Ishikawa (cell line): ENCODE data around the gene UTP25.

Experiments used
- CEBPB ChIP-seq: IDR thresholded peaks from 2 replicates; pipeline ENCODE4 v1.6.1; 2012
- CREB1 ChIP-seq: IDR thresholded peaks from 2 replicates; pipeline ENCODE4 v1.6.1; 2012; ENCODE audit warnings: low read depth
- EGR1 ChIP-seq: IDR thresholded peaks from 2 replicates; pipeline ENCODE4 v1.6.1; 2012
- EP300 ChIP-seq: IDR thresholded peaks from 2 replicates; pipeline ENCODE4 v1.6.1; 2012; ENCODE audit warnings: borderline replicate concordance
- FOXM1 ChIP-seq: IDR thresholded peaks from 2 replicates; pipeline ENCODE4 v1.6.1; 2012; ENCODE audit warnings: low read depth, borderline replicate concordance
- NFIC ChIP-seq: IDR thresholded peaks from 2 replicates; pipeline ENCODE4 v1.6.1; 2012
- RAD21 ChIP-seq: IDR thresholded peaks from 2 replicates; pipeline ENCODE4 v1.6.1; 2012; ENCODE audit warnings: low read depth
- TAF1 ChIP-seq: IDR thresholded peaks from 2 replicates; pipeline ENCODE4 v1.6.1; 2012; ENCODE audit warnings: low read depth, mild to moderate bottlenecking
- TCF12 ChIP-seq: IDR thresholded peaks from 2 replicates; pipeline ENCODE4 v1.6.1; 2012; ENCODE audit warnings: low read depth
- TEAD4 ChIP-seq: IDR thresholded peaks from 2 replicates; pipeline ENCODE4 v1.6.1; 2012
- YY1 ChIP-seq: IDR thresholded peaks from 2 replicates; pipeline ENCODE4 v1.6.1; 2012; ENCODE audit warnings: low read depth
- ZBTB7A ChIP-seq: IDR thresholded peaks from 2 replicates; pipeline ENCODE4 v1.6.1; 2012; ENCODE audit warnings: low read depth
- TF ChIP-seq, protein P1 (sequence below): IDR thresholded peaks from 2 replicates; pipeline ENCODE4 v1.6.1; 2012
- TF ChIP-seq, protein P2 (sequence below): IDR thresholded peaks from 2 replicates; pipeline ENCODE4 v1.6.1; 2012
- TF ChIP-seq, protein P3 (sequence below): IDR thresholded peaks from 2 replicates; pipeline ENCODE4 v1.6.1; 2012; ENCODE audit warnings: low read depth, mild to moderate bottlenecking

Gene UTP25

DNA sequence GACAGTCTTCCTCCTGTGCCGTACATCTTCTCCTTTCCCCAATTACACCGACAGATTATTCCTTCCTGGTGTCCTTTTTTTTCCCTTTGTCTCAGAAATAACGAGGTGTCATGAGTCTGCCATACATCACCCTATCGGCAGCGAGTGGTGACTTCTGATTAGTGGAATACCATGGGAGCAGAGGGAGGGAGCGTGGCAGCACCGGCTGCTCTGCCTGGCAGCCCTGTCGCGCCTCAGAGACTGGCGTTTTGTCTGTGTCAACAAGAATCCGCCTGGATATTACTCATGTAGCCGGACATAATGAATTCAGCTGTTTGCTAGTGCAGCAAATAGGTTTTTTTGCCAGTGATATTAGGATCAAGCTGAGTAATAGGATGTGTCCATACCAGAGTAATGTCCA lies 51.8 kb downstream of the UTP25 start:
- TF ChIP-seq TAF1 (no peak), TCF12 (no peak), FOXM1 (no peak), CEBPB (no peak), EP300 (no peak), TEAD4 (no peak)
- TF ChIP-seq, protein P1, sequence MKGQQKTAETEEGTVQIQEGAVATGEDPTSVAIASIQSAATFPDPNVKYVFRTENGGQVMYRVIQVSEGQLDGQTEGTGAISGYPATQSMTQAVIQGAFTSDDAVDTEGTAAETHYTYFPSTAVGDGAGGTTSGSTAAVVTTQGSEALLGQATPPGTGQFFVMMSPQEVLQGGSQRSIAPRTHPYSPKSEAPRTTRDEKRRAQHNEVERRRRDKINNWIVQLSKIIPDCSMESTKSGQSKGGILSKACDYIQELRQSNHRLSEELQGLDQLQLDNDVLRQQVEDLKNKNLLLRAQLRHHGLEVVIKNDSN: no peak

DNA sequence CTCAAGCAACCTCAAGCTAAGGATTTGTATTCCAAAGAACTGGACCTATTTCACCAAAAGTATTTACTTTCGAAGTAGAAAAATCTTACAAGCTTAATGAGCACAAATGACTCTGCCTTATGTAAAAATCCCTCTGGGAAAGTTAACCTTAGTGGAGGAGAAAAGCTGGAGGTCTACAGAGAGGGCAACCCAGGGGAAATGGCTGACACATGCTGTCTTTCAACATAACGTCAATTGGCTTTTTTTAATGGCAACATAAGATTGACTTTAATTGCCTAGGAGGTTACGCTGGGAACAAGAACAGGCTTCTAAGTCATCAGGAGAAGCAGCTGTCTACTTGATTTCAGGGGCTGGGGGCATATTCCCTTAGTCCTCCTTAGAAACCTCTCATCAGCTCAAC lies 52.3 kb downstream of the UTP25 start:
- no peak for TF ChIP-seq FOXM1
- no peak for TF ChIP-seq EP300
- TF ChIP-seq TCF12: no peak
- no peak for TF ChIP-seq RAD21
- TF ChIP-seq TAF1: no peak
- no peak for TF ChIP-seq TEAD4

DNA sequence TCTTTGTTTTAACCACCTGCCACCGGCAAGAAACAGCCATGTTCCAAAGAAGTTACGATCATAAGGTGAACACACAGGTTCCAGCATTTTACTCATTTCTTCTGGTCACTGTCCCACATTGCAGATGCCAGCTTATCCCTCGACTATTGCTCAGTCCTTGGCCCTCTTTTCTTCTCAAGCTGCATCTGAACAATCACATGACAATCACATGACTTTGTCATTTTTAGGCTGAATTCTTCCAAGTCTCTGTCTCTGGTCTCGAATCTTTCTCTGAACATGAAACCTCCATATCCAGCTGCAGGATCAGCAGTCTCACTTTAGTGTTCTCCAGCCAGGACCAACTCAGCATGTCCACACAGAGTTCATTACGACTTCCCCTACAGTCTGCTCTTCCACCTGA lies 53.8 kb downstream of the UTP25 start:
- TF ChIP-seq CREB1: no peak
- TF ChIP-seq RAD21: no peak
- TF ChIP-seq EP300: no peak
- no peak for TF ChIP-seq ZBTB7A
- TF ChIP-seq, protein P1: no peak
- TF ChIP-seq FOXM1: no peak
- TF ChIP-seq YY1: no peak
- no peak for TF ChIP-seq TAF1
- TF ChIP-seq, protein P2, sequence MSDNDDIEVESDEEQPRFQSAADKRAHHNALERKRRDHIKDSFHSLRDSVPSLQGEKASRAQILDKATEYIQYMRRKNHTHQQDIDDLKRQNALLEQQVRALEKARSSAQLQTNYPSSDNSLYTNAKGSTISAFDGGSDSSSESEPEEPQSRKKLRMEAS: no peak
- no peak for TF ChIP-seq TEAD4
- no peak for TF ChIP-seq CEBPB
- no peak for TF ChIP-seq NFIC

DNA sequence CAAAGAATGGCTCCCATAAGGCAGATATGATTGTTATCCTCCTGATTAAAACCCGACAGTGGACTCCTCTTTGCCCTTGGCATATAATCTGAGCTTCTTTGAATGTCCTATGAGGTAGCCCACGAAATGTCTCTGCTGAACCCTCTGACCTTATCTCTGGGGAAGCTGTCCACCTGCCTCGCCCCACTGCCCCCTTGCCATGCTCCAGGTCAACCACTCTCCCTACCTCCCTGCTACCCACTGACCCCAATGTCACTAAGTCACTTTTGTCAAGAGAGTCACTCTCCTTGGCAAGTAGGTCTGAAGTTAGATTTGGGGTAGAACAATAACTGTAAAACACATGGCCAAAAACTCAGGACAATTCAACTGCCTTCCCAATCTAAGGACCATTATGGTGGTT lies 54.5 kb downstream of the UTP25 start:
- TF ChIP-seq EGR1 (no peak), NFIC (no peak), CEBPB (no peak), TAF1 (no peak), YY1 (no peak), CREB1 (no peak), TEAD4 (no peak), RAD21 (no peak), EP300 (no peak), ZBTB7A (no peak), FOXM1 (no peak), TCF12 (no peak)
- TF ChIP-seq, protein P1: no peak
- TF ChIP-seq, protein P3, sequence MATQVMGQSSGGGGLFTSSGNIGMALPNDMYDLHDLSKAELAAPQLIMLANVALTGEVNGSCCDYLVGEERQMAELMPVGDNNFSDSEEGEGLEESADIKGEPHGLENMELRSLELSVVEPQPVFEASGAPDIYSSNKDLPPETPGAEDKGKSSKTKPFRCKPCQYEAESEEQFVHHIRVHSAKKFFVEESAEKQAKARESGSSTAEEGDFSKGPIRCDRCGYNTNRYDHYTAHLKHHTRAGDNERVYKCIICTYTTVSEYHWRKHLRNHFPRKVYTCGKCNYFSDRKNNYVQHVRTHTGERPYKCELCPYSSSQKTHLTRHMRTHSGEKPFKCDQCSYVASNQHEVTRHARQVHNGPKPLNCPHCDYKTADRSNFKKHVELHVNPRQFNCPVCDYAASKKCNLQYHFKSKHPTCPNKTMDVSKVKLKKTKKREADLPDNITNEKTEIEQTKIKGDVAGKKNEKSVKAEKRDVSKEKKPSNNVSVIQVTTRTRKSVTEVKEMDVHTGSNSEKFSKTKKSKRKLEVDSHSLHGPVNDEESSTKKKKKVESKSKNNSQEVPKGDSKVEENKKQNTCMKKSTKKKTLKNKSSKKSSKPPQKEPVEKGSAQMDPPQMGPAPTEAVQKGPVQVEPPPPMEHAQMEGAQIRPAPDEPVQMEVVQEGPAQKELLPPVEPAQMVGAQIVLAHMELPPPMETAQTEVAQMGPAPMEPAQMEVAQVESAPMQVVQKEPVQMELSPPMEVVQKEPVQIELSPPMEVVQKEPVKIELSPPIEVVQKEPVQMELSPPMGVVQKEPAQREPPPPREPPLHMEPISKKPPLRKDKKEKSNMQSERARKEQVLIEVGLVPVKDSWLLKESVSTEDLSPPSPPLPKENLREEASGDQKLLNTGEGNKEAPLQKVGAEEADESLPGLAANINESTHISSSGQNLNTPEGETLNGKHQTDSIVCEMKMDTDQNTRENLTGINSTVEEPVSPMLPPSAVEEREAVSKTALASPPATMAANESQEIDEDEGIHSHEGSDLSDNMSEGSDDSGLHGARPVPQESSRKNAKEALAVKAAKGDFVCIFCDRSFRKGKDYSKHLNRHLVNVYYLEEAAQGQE: no peak
- TF ChIP-seq, protein P2: no peak

DNA sequence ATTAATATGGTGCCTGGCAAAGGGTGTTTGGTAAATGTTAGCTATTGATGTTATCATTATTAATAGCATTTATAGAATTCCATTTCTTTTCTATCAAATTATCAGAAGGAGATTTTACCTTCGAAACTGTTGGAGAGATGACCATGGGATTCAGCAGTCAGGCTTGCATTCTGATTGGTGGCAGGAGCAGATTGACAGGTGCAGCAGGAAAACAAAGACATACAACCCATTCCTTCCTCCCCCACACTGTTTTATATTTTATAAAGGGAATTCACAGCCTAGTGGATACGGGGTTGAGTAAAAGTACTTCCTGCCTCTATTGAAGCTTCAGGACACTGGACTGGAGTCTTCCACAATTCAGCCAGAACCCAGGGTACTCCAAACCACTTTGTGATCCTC lies 55.2 kb downstream of the UTP25 start:
- no peak for TF ChIP-seq ZBTB7A
- TF ChIP-seq, protein P3: no peak
- TF ChIP-seq, protein P1: no peak
- no peak for TF ChIP-seq TCF12
- TF ChIP-seq RAD21: no peak
- TF ChIP-seq, protein P2: no peak
- no peak for TF ChIP-seq TAF1
- TF ChIP-seq YY1: no peak
- no peak for TF ChIP-seq CREB1
- TF ChIP-seq EGR1: no peak
- TF ChIP-seq CEBPB: no peak
- no peak for TF ChIP-seq NFIC
